IPS-20b (cell line): ENCODE results near the gene CEP104.

ENCODE experiments used
- H3K27ac ChIP-seq: one replicate; pipeline ENCODE4 v1.5.1; 2013; ENCODE audit warnings: low read length
- H3K27me3 ChIP-seq: 2 replicates; pipeline ENCODE4 v1.6.1; 2013; ENCODE audit warnings: mild to moderate bottlenecking, low read length, inconsistent platforms; ENCODE audit not compliant: insufficient read depth
- H3K36me3 ChIP-seq: 2 replicates; pipeline ENCODE4 v1.6.1; 2013; ENCODE audit warnings: low read depth, mild to moderate bottlenecking, inconsistent platforms, low read length, moderate library complexity; ENCODE audit not compliant: insufficient read depth
- H3K4me1 ChIP-seq: 2 replicates; pipeline ENCODE4 v1.6.1; 2013; ENCODE audit warnings: mild to moderate bottlenecking, control low read depth, inconsistent platforms, low read length, moderate library complexity; ENCODE audit not compliant: insufficient read depth
- H3K4me3 ChIP-seq: 2 replicates; pipeline ENCODE4 v1.5.1; 2013; ENCODE audit warnings: mild to moderate bottlenecking, low read length, inconsistent platforms
- H3K9ac ChIP-seq: 2 replicates; pipeline ENCODE4 v1.6.1; 2013; ENCODE audit warnings: low read depth, mild to moderate bottlenecking, inconsistent platforms, low read length, moderate library complexity
- H3K9me3 ChIP-seq: 2 replicates; pipeline ENCODE4 v1.6.1; 2013; ENCODE audit warnings: mild to moderate bottlenecking, low read depth, low read length, inconsistent platforms; ENCODE audit not compliant: insufficient read depth

Gene CEP104

DNA sequence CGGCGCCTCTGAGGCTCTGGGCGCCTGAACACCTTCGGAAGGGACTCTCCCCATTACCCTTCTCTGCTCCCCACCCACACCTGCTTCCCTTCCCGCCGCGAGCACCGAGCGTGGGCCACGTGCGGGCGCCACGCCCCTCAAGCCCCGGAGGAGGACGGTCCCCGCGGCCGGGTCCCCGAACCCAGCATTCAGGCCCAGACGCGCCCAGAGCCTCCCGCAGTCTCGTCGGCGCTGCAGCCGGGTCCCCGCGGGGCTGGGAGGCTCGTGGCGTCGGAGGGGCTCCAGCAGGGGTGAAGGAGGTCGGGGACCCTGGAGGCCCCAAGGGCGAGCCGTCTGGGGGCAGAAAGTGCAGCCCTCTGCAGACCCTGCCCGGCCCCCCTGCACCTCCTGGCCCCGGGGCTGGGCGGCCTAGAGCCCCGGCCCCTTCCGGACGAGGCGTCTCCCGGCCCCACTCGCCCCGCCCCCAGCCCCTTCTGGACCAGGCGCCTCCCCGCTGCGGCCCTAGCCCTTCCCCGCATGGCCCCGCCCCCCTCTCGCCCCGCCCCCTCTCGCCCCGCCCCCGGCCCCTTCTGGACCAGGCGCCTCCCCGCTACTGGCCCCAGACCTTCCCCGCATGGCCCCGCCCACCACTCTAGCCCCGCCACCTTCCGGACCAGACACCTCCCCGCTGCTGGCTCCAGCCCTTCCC is 84.8 kb downstream of the CEP104 start:
- Histone ChIP-seq H3K9me3 (no peaks in the 10 kb centered on the region), H3K9ac (peak overlapping the region; percentile 51; the same call in 1 of the 2 replicates), H3K27ac (no peak overlapping the region), H3K36me3 (no peaks in the 10 kb centered on the region), H3K27me3 (peaks cover 13% of the 10 kb centered on the region; the same call in 1 of the 2 replicates), H3K4me3 (peak overlapping the region; percentile 69; the same call in 1 of the 2 replicates), H3K4me1 (peaks cover 6% of the 10 kb centered on the region; the same call in 1 of the 2 replicates)

DNA sequence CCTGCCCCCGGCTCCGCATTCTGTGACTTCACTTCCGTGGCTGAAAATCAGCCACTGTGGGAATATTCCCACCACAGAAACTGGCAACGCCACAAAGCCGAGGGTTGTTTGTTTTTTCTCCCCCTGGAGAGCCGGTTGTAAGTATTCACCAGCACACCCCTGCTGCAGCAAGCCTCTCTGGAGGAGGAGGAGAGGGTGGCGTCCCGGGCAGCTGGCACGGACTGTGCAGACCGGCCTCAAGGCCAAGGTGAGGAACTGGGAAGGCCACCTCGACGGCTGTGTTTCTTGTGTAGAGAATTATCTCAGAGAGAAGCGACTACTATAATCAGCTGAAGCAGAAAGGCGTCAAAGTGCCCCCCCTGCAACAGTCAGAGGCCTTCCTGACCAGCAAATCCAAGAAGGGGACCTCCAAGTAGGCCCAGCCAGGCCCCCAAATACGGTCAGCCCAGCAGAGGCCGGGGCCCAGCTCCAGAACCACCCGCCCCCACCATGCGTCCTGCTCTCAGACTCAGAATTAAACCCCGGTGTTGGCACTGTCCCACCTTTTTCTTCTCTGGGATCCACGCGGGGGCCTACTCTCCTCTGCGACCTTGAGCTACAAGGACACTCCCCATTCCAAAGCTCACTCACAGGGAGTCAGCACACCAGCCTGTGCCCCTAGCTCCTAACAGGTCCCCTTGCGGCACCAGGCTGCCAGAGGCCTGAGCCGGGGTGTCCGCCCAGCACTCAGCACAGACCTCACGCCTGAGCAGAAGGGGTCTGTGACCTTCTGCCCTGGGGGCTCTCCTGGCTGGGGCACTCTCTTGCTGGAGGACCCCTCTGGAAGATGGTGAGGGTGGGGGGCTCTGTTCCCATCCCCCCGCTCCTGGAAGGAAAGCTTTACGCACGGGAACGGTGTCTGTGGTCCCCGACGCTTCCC is 85.6 kb downstream of the CEP104 start:
- peaks cover 6% of the 10 kb centered on the region; the same call in 1 of the 2 replicates for H3K4me1 ChIP-seq
- H3K27ac ChIP-seq = no peak overlapping the region
- H3K4me3 ChIP-seq = peak overlapping the region; percentile 69; the same call in 1 of the 2 replicates
- peak overlapping the region; percentile 51; the same call in 1 of the 2 replicates for H3K9ac ChIP-seq
- H3K36me3 ChIP-seq = no peaks in the 10 kb centered on the region
- peaks cover 13% of the 10 kb centered on the region; the same call in 1 of the 2 replicates for H3K27me3 ChIP-seq
- H3K9me3 ChIP-seq = no peaks in the 10 kb centered on the region

DNA sequence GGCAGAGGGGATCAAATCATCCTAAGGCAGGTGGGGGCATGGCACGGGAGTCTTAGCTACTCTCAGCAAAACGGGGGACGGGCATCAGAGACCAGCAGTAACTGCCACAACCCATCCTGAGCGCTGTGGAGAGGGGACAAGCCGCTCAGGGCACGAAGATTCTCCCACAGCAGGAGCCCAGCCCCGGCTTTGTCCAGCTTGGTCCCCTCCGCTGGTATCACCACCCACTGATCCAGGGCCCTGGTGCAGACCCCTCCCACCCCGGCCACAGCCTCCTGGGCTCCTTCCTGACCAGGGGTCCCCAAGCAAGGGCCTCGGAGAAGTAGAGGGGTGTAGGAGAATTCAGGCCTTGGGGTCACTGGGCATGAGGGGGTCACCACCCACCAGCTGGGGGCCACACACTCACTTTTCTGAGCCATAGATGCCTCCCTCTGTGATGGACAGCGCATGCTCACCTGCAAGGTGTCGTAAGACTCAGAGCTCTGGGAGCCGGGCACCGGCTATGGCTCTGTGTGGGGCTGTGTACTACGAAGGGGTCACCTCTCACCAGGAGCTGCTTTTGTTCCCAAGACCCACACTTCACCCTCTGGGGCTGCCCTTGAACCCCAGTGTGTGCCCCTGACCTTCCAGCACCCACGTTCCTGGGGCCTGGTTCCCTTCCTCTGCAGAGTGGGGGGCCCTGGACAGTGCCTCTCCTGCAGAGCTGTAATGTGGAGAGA is 86.8 kb downstream of the CEP104 start:
- H3K27ac ChIP-seq = no peak overlapping the region
- H3K9me3 ChIP-seq = no peaks in the 10 kb centered on the region
- H3K4me1 ChIP-seq = no peaks in the 10 kb centered on the region; the same call in 1 of the 2 replicates
- peaks cover 13% of the 10 kb centered on the region; the same call in 1 of the 2 replicates for H3K27me3 ChIP-seq
- H3K36me3 ChIP-seq = no peaks in the 10 kb centered on the region
- no peak overlapping the region for H3K4me3 ChIP-seq
- H3K9ac ChIP-seq = no peak overlapping the region

DNA sequence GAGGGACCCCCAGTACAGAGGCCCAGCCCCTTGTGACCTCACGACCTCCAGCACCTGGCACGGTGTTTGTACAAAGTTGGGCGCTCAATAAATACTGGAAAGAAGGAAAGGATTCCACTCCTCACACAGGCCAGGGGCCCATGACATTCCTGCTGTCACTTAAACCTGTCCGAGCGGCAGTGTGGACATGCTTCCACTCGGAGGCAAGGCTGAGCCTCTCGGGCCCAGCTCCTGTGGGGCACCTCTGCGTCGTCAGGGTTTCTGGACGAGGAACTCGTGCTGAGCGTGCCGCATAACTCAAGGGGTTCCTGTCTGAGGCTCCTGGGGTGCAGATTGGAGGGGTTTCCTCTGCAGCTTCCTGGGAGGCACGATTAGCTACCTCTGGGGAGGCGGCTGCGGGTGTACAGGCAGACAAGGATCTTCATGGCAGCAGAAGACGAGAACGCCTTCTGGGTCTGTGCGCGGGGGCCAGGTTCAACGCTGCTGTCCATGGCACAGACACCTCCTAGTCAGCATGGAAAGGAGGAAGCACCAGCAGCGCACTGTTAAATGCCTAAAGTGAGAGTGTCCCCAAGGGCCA is 88.1 kb downstream of the CEP104 start:
- H3K27ac ChIP-seq = no peak overlapping the region
- H3K4me1 ChIP-seq = no peaks in the 10 kb centered on the region
- H3K36me3 ChIP-seq = no peaks in the 10 kb centered on the region

DNA sequence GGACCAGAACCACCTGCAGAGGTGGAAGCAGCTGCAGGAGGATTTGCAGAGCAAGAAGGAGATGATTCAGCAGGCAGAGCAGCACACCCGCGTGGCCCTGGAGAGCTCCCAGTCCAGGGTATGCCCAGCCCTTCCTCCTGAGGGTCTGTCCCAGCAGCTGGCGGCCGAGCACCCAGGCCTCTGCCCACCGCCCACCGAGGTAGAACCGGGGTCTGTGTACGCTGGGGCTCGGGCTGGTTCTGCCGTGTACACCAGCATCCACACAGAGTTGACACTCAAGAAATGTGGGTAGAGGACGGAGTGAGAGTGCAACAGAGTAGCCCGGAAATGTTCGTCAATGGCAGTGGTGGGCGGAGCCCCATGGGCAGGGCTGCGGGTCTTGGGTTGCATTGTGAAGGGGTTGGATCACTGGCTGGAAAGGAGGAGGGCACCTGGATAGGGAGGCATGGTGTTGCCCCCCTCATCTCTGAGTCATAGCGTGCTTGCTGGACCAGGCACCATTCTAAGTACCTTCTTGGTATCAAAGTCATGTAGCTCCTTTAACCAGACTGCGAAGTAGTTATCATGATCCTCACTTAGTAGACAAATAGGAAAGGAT is 89.6 kb downstream of the CEP104 start:
- no peaks in the 10 kb centered on the region for H3K4me1 ChIP-seq
- no peaks in the 10 kb centered on the region for H3K9me3 ChIP-seq
- H3K27me3 ChIP-seq = peaks cover 8% of the 10 kb centered on the region; the same call in 1 of the 2 replicates
- no peak overlapping the region for H3K27ac ChIP-seq
- H3K36me3 ChIP-seq = no peaks in the 10 kb centered on the region
- no peak overlapping the region for H3K9ac ChIP-seq
- no peak overlapping the region for H3K4me3 ChIP-seq

More for the DNA sequence above, 88.1 kb downstream of the CEP104 start:
- Histone ChIP-seq H3K9ac (no peak overlapping the region), H3K9me3 (no peaks in the 10 kb centered on the region), H3K27me3 (peaks cover 13% of the 10 kb centered on the region; the same call in 1 of the 2 replicates), H3K4me3 (no peak overlapping the region)

DNA sequence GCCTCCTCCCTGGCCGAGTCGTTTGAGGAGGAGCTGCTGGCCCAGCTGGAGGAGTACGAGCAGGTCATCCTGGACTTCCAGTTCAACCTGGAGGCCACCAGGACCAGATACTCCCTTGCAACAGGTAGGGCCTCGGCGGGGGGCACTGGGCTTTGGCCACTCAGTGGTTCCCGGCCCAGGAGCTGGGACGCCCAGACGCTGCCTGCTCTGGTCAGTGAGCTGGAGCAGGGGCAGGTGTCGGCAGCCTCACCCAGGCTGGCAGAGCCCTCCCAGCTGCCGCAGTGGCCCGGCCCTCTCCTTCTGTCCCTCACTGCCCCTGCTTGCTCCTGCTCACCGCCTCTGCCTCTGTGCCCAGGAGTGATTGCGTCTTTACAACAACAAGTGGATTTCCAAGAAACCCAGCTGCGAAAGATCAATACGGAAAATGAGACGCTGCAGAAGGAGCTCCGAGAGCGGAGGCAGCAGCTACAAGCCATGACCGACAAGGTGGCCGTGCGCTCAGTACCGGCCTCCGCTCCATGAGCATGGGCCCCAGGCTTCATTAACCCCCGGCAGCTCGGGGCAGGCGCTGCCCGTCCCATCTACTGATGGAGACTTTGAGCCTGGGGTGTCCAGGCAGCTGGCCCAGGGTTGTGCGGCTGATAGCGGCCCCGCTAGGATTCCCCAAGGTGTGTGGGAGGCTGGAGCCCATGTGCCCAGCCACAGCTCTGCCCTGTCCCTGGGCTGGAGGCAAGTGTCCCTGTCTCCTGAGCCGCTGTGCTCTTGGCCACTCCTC is 93.5 kb downstream of the CEP104 start:
- Histone ChIP-seq H3K9ac (no peak overlapping the region), H3K4me3 (no peak overlapping the region), H3K4me1 (no peaks in the 10 kb centered on the region), H3K27me3 (no peaks in the 10 kb centered on the region), H3K27ac (no peak overlapping the region), H3K9me3 (no peaks in the 10 kb centered on the region), H3K36me3 (no peaks in the 10 kb centered on the region)

DNA sequence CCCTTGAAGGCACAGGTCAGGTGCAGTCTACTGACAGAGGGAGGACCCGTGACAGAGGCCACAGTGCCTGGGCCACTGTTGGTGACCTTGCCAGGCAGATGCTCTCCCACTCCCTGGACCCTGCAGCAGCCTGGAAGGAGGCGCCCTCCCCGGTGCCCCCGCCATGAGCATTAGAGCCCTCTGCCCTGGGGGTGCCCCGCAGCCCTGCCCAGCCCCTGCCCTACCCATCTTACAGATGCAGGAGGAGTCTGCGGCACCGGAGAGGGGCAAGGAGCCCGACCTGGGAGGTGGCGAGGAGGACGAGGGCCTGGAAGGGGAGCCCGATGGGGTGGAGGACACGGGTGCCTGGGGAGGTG is 94.2 kb downstream of the CEP104 start:
- H3K27ac ChIP-seq = no peak overlapping the region
- H3K9me3 ChIP-seq = no peaks in the 10 kb centered on the region
- H3K4me3 ChIP-seq = no peak overlapping the region
- H3K27me3 ChIP-seq = no peaks in the 10 kb centered on the region
- H3K4me1 ChIP-seq = no peaks in the 10 kb centered on the region
- H3K36me3 ChIP-seq = no peaks in the 10 kb centered on the region
- no peak overlapping the region for H3K9ac ChIP-seq

DNA sequence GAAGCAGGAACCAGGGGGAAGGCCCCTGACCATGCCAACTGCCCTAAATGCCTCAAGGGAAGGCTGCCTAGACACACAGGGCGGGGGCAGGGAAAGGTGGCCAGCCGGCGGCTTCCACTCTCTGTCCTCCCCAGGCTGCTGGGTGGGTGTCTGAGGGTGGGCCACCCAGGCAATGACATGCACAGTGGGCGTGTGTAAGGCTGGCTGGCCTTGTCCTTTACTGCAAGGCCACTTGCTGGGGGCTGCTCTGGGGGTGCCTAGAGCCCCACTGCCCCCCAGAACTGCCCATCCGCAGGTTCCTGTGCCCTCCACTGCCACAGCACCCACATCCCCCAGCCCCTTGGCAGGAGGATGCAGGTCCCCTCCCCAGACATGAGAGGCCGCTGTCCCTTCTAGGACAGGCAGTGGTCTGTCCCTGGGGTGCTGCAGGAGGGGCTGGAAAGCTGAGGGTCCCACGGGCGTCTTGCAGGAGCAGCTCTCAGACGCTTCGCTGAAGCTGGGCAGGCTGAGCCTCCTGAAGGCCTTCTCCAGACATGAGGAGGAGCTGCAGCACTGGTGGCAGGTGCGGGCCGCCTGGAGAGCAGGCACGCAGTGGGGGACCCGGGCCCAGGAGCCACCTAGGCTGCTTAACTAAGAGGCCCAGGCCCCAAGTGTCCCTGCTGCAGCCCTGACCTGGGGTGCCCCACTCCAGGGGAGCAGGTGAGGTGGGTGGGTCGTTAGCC is 94.7 kb downstream of the CEP104 start:
- Histone ChIP-seq H3K36me3 (no peaks in the 10 kb centered on the region), H3K9me3 (no peaks in the 10 kb centered on the region), H3K27me3 (no peaks in the 10 kb centered on the region), H3K4me3 (no peak overlapping the region), H3K4me1 (no peaks in the 10 kb centered on the region), H3K9ac (no peak overlapping the region), H3K27ac (no peak overlapping the region)
